ENCODE measurements around the gene SCN4B.
A peak's percentile ranks its signal among the peaks of the same experiment; 100 is the strongest.

Gene SCN4B

DNA sequence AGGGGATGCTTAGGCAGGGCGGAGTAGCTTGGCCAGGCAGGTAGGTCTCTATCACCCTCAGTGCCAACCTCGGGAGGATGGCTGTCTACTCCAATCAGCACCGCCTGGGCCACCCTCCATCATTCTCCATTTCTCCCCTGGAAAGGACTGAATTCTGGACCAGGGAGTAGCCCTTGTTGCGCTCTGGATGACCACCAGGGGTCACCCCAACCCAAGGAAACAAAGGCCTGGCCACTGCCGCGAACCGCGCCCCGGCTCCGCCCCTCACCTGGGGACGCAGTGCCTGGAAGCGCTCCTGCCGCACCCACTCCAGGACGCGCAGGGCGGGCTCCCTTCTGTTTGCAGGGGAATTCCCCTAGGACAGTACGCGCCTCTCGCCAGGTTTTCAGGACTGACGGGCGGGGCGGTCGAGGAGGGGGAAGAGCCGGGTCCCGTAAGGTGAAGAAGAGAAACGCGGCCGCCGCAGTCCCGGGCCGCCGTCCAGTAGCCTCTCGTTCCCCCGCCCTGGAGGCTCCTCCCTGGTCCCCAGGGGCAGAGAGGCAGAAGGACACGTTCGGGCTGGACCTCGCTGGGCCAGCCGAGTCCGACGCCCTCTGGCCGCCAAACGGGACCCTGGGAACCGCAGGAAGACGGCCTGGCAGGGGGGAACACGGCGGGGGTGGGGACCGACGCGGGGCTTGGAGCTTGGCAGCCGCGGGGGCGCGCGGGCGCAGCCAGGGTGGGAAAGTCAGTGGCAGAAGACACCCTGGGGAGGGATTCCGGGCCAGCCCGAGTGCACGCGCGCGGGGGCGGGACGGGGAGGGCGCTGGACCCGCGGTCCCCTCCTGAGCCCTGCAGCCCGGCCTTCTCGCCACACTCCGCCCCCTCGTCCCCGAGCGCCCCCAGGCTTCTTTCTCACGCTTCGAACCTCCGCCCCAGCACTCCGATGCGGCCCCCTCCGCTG is 7.1 kb downstream of the SCN4B start:
- H3K4me3 ChIP-seq (ENCODE audit: control insufficient read depth, low read depth, low read length): peak overlapping the region; percentile 49
- DNase-seq (ENCODE audit: low read depth): no peak
- TF ChIP-seq, protein P1, sequence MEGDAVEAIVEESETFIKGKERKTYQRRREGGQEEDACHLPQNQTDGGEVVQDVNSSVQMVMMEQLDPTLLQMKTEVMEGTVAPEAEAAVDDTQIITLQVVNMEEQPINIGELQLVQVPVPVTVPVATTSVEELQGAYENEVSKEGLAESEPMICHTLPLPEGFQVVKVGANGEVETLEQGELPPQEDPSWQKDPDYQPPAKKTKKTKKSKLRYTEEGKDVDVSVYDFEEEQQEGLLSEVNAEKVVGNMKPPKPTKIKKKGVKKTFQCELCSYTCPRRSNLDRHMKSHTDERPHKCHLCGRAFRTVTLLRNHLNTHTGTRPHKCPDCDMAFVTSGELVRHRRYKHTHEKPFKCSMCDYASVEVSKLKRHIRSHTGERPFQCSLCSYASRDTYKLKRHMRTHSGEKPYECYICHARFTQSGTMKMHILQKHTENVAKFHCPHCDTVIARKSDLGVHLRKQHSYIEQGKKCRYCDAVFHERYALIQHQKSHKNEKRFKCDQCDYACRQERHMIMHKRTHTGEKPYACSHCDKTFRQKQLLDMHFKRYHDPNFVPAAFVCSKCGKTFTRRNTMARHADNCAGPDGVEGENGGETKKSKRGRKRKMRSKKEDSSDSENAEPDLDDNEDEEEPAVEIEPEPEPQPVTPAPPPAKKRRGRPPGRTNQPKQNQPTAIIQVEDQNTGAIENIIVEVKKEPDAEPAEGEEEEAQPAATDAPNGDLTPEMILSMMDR (IDR thresholded peaks at IDR 0.05; ENCODE audit: control insufficient read depth, insufficient read depth, low read depth, low read length, missing control alignments): peak; percentile 88

DNA sequence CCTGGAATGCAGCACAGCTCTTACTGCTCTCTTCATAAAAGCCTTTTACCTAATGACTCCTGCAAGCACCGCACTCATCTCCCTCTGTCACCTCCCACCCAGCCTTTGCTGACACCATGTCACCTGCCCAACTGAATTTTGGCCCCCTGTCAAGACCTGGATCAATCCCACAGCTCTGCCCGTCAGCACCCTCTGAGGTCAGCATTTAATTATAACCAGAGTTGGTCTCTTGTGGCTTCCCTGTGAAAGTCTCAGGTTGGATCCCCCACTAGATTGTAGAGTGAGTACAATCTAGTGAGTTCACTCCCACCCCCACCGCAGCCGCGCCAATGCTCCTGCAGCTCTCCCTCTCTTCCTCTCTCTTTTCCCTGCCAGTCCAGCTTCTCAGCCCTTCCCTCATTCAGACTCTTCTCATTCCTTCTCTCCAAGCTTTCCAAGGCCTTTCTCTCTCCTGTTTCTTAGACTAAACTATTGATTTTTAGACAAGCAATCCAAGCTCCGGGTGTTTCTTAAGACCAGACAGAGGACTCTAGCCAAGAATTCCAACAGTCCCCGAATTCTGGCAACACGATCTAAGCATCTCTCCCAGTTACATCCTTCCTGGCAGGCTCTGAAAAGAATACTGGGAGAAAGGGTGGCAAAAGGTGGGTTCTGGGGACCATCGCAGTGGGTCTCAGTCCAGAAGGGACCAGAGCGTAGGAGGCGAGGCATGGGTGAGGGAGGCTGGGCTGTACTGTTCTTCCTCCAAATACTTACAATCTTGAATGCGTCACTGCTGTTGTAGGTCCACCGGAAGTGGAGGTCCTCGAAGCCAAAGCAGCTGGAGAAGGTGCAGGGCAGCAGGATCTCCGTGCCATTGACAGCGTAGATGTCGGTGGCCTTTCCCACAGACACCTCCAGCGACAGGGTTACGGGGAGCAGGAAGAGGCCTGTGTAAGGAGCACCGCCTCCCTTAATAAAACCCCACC is 8.0 kb downstream of the SCN4B start:
- TF ChIP-seq, protein P1 (IDR thresholded peaks at IDR 0.05; ENCODE audit: control insufficient read depth, insufficient read depth, low read depth, low read length, missing control alignments): no peak
- H3K4me3 ChIP-seq (ENCODE audit: control insufficient read depth, low read depth, low read length): no peak overlapping the region
- DNase-seq (ENCODE audit: low read depth): no peak

DNA sequence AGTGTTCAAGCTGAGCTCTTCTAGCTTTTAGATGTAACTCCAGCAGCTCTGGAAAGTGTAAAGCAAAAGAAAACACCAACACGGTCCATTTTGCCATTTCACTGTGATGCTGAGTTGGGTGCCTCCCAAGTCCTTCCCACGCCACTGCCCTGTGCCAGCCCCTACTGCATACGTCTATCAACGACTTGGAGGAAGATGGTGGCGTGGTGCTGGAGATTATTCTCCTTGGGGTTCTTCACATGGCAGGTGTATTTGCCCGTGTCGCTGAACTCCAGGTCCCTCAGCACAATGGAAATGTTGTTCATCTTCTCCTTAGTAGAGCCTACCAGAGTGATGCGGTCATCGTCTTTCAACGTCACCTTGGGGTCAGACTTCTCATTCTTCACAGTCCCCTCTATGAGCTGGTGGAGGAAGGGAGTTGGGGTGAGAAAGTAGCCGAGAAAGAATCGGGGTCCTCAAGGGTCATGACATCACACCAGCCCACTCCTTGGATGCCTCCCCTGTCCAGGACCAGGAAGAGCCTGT is 8.9 kb downstream of the SCN4B start:
- H3K4me3 ChIP-seq (ENCODE audit: control insufficient read depth, low read depth, low read length): no peak overlapping the region
- no peak for DNase-seq (ENCODE audit: low read depth)
- TF ChIP-seq, protein P1 (IDR thresholded peaks at IDR 0.05; ENCODE audit: control insufficient read depth, insufficient read depth, low read depth, low read length, missing control alignments): no peak

DNA sequence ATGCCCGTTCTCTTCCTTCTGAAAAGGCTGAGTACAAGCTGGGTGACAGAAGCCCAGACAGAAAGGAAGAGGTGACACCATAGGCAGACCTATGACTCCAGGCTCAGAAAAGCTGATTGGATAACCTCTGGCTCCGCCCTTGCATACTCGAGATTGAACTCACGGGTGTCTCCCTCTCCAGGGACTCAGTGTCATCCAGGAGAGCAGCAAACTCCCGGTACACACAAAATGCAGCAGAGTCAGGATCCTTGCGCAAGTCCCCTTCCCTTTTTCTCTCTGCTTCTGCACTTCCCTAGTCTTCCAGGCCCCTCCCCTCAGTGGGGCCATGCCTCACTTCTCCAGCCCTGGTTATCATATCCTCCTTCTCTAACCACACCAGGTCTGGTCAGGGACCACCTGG is 9.8 kb downstream of the SCN4B start:
- TF ChIP-seq, protein P1 (IDR thresholded peaks at IDR 0.05; ENCODE audit: control insufficient read depth, insufficient read depth, low read depth, low read length, missing control alignments): no peak
- DNase-seq (ENCODE audit: low read depth): no peak
- H3K4me3 ChIP-seq (ENCODE audit: control insufficient read depth, low read depth, low read length): no peak overlapping the region

DNA sequence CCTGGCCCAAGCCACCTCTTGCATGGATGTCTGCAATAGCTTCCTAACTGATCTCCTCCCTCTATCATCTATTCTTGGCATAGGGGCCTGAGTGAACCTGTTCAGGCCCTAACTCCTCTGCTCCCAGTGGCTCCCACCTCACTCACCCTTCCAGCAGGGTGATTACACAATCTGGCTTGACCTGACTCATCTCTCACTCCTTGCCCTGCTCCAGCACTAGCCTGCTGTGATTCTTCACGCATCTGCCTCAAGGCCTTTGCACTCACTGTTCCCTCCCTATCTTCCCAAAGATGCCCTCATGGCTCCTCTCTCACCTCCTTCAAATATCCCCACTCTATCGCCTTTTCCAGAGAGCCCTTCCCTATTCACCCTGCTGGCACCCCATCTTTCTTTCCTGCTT is 10.5 kb downstream of the SCN4B start:
- TF ChIP-seq, protein P1 (IDR thresholded peaks at IDR 0.05; ENCODE audit: control insufficient read depth, insufficient read depth, low read depth, low read length, missing control alignments): no peak
- no peak overlapping the region for H3K4me3 ChIP-seq (ENCODE audit: control insufficient read depth, low read depth, low read length)
- DNase-seq (ENCODE audit: low read depth): no peak

DNA sequence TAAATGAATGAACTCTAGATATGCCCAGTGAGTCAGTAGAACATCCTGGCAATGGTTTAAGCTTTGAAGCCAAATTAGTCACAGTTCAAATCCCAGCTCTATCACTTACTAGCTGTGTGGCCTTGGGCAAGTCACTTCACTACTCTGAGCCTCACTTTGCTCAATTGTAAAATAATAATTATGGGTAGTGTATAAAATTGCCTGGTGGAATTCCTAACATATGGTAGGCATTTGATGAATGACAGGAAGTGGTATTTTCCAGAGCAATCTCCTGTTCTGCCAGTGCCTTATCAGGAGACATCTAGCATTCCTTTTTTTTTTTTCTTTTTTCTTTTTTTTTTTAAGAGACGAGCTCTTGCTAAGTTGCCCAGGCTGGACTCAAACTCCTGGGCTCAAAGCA is 13.0 kb downstream of the SCN4B start:
- TF ChIP-seq, protein P1 (IDR thresholded peaks at IDR 0.05; ENCODE audit: control insufficient read depth, insufficient read depth, low read depth, low read length, missing control alignments): no peak
- H3K4me3 ChIP-seq (ENCODE audit: control insufficient read depth, low read depth, low read length): no peak overlapping the region
- no peak for DNase-seq (ENCODE audit: low read depth)
